ENCODE data around the gene SUGCT.

DNA sequence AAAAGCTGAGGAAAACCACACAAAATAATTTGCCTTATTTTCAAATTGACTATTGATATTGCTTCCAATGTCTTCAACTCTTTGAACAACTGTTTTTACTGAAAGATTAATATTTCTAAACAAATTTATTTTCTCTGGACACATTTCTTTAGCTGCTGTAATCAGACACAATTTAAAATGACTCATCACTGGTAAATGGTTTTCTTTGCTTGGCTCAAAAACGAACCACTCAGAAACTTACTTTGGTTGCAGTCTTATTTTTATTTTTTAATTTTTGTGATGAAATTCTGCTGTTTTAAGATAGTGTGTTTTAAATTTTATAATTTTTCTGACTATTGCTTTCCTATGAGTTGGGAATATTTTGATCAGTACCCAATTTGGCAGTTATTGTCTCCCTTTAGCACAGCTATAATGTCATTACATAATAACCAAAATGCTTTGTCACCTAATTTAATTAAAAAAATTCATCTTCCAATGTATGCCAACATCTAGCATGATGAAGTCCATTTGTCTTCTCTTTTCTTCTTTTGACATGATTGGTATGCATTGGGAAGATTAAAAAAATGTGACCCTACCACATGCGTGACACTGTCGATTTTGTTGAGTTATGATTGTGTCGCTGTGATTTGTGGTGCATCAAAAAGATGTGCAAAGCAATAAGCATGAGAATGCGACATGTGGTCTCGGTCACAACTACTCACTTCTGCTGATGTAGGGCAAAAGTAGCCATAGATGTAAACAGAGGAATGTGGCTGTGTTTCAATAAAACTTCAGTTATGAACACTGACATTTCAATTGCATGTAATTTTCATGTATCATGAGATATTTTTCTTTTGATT is 222.3 kb downstream of the SUGCT start:
- TF ChIP-seq POLR2A (IDR thresholded peaks at IDR 0.05) (no peak), EP300 (IDR thresholded peaks at IDR 0.05) (no peak), POLR2AphosphoS5 (IDR thresholded peaks at IDR 0.05) (no peak)
- TF ChIP-seq, protein P1, sequence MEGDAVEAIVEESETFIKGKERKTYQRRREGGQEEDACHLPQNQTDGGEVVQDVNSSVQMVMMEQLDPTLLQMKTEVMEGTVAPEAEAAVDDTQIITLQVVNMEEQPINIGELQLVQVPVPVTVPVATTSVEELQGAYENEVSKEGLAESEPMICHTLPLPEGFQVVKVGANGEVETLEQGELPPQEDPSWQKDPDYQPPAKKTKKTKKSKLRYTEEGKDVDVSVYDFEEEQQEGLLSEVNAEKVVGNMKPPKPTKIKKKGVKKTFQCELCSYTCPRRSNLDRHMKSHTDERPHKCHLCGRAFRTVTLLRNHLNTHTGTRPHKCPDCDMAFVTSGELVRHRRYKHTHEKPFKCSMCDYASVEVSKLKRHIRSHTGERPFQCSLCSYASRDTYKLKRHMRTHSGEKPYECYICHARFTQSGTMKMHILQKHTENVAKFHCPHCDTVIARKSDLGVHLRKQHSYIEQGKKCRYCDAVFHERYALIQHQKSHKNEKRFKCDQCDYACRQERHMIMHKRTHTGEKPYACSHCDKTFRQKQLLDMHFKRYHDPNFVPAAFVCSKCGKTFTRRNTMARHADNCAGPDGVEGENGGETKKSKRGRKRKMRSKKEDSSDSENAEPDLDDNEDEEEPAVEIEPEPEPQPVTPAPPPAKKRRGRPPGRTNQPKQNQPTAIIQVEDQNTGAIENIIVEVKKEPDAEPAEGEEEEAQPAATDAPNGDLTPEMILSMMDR (IDR thresholded peaks at IDR 0.05): no peak

Measured in stomach (tissue), 4 donors.